OCI-LY1 (cell line): ENCODE results near the gene PRMT7.
A peak's percentile ranks its signal among the peaks of the same experiment; 100 is the strongest.

ENCODE experiments used
- H2AFZ ChIP-seq: fragments of 200-600 bp; sonication (generic), shearing (Covaris generic); 2 replicates; pipeline ENCODE4 v1.6.0; 2014; ENCODE audit warnings: antibody characterized with exemption, mild to moderate bottlenecking, low read length
- H3F3A ChIP-seq: fragments of 200-600 bp; sonication (generic), shearing (Covaris generic); 2 replicates; pipeline ENCODE4 v1.6.0; 2014; ENCODE audit warnings: mild to moderate bottlenecking, antibody characterized with exemption, low read length, moderate library complexity; ENCODE audit not compliant: insufficient read depth
- H3K27ac ChIP-seq: fragments of 200-600 bp; sonication (generic); 2 replicates; pipeline ENCODE4 v1.5.1; 2014; ENCODE audit warnings: low read length, mixed run types, mild to moderate bottlenecking, low read depth; ENCODE audit not compliant: poor library complexity, severe bottlenecking
- H3K27me3 ChIP-seq: fragments of 200-600 bp; sonication (generic); 2 replicates; pipeline ENCODE4 v1.6.0; 2014; ENCODE audit warnings: antibody characterized with exemption, mild to moderate bottlenecking, low read length, moderate library complexity; ENCODE audit not compliant: insufficient read depth
- H3K36me3 ChIP-seq: fragments of 200-600 bp; sonication (generic); 2 replicates; pipeline ENCODE4 v1.6.1; 2014; ENCODE audit warnings: mild to moderate bottlenecking, antibody characterized with exemption, low read length, moderate library complexity, mixed read lengths; ENCODE audit not compliant: insufficient read depth
- H3K4me1 ChIP-seq: fragments of 200-600 bp; sonication (generic); 2 replicates; pipeline ENCODE4 v1.5.1; 2014; ENCODE audit warnings: mild to moderate bottlenecking, low read length, moderate library complexity; ENCODE audit not compliant: insufficient read depth, severe bottlenecking
- H3K4me2 ChIP-seq: fragments of 200-600 bp; sonication (generic), shearing (Covaris generic); 2 replicates; pipeline ENCODE4 v1.6.1; 2014; ENCODE audit warnings: low read length
- H3K4me3 ChIP-seq: fragments of 200-600 bp; sonication (generic); 2 replicates; pipeline ENCODE4 v1.5.1; 2014; ENCODE audit warnings: low read length, low read depth, mild to moderate bottlenecking, mixed read lengths; ENCODE audit not compliant: poor library complexity, severe bottlenecking
- H3K79me2 ChIP-seq: fragments of 200-600 bp; shearing (Covaris generic); 2 replicates; pipeline ENCODE4 v1.6.1; 2016; ENCODE audit warnings: mixed run types, low read length, mixed read lengths; ENCODE audit not compliant: insufficient read depth
- H3K9ac ChIP-seq: fragments of 200-600 bp; sonication (generic), shearing (Covaris generic); 2 replicates; pipeline ENCODE4 v1.6.1; 2014; ENCODE audit warnings: mild to moderate bottlenecking, low read length, mixed read lengths
- H3K9me2 ChIP-seq: fragments of 200-600 bp; sonication (generic), shearing (Covaris generic); 2 replicates; pipeline ENCODE4 v1.6.1; 2014; ENCODE audit warnings: low read depth, mild to moderate bottlenecking, low read length, mixed read lengths
- H3K9me3 ChIP-seq: fragments of 200-600 bp; shearing (Covaris generic); 2 replicates; pipeline ENCODE4 v1.6.1; 2014; ENCODE audit warnings: low read length, mixed read lengths
- H4K20me1 ChIP-seq: fragments of 200-600 bp; sonication (generic), shearing (Covaris generic); 2 replicates; pipeline ENCODE4 v1.6.0; 2016; ENCODE audit warnings: mild to moderate bottlenecking, low read length; ENCODE audit not compliant: insufficient read depth
- CTCF ChIP-seq: fragments of 200-600 bp; sonication (generic), shearing (Covaris generic); IDR thresholded peaks from 2 replicates; pipeline ENCODE4 v1.5.1; 2017; ENCODE audit warnings: mild to moderate bottlenecking, antibody characterized with exemption, low read length, moderate library complexity, mixed read lengths
- EZH2 ChIP-seq: fragments of 200-600 bp; sonication (generic), shearing (Covaris generic); IDR thresholded peaks from 2 replicates; pipeline ENCODE4 v1.8.0; 2017; ENCODE audit warnings: borderline replicate concordance, mixed run types, mild to moderate bottlenecking, antibody characterized with exemption, low read length, moderate library complexity, mixed read lengths

The PRMT7 gene

GRCh38 chr16:68355447-68356248, 44.8 kb downstream of the PRMT7 start:
- no peak overlapping the region for H3K27ac ChIP-seq
- no peak overlapping the region for H3K9ac ChIP-seq
- H3K36me3 ChIP-seq, result peaks cover 89% of the 10 kb centered on the region
- no peaks in the 10 kb centered on the region for H3K27me3 ChIP-seq
- H3K9me2 ChIP-seq, result no peaks in the 10 kb centered on the region
- TF ChIP-seq EZH2 (no peak), CTCF (peak; percentile 19; the same call in 1 of the 2 replicates)
- H3K4me2 ChIP-seq, result no peak overlapping the region
- H3K4me3 ChIP-seq, result no peak overlapping the region
- H3K79me2 ChIP-seq, result no peaks in the 10 kb centered on the region
- H3F3A ChIP-seq, result no peaks in the 10 kb centered on the region
- H3K4me1 ChIP-seq, result no peaks in the 10 kb centered on the region
- H2AFZ ChIP-seq, result no peak overlapping the region
- no peaks in the 10 kb centered on the region for H3K9me3 ChIP-seq
- H4K20me1 ChIP-seq, result no peaks in the 10 kb centered on the region

GRCh38 chr16:68356249-68356918, 45.6 kb downstream of the PRMT7 start:
- Histone ChIP-seq H3F3A (no peaks in the 10 kb centered on the region), H2AFZ (no peak overlapping the region), H3K36me3 (peaks cover 88% of the 10 kb centered on the region), H3K9ac (no peak overlapping the region), H3K27ac (no peak overlapping the region), H3K4me2 (no peak overlapping the region), H3K79me2 (no peaks in the 10 kb centered on the region), H3K4me3 (no peak overlapping the region), H3K9me2 (no peaks in the 10 kb centered on the region), H3K4me1 (no peaks in the 10 kb centered on the region), H4K20me1 (no peaks in the 10 kb centered on the region), H3K9me3 (no peaks in the 10 kb centered on the region), H3K27me3 (no peaks in the 10 kb centered on the region)
- TF ChIP-seq CTCF, result no peak
- no peak for TF ChIP-seq EZH2

GRCh38 chr16:68356919-68357286, 46.1 kb downstream of the PRMT7 start:
- no peaks in the 10 kb centered on the region for H4K20me1 ChIP-seq
- H3K9me2 ChIP-seq, result no peaks in the 10 kb centered on the region
- no peak overlapping the region for H3K4me2 ChIP-seq
- no peak overlapping the region for H2AFZ ChIP-seq
- H3K9me3 ChIP-seq, result no peaks in the 10 kb centered on the region
- TF ChIP-seq CTCF, result no peak
- no peak for TF ChIP-seq EZH2
- no peaks in the 10 kb centered on the region for H3F3A ChIP-seq
- H3K27ac ChIP-seq, result no peak overlapping the region
- no peak overlapping the region for H3K4me3 ChIP-seq
- H3K4me1 ChIP-seq, result no peaks in the 10 kb centered on the region
- no peaks in the 10 kb centered on the region for H3K27me3 ChIP-seq
- no peaks in the 10 kb centered on the region for H3K79me2 ChIP-seq
- no peak overlapping the region for H3K9ac ChIP-seq
- peaks cover 83% of the 10 kb centered on the region for H3K36me3 ChIP-seq
